Measurements from ENCODE around the gene UGT1A1.
"Not testable (repeated sequence)": the region's sequence is repeated elsewhere in the genome, so short reads cannot be mapped to it uniquely, and the experiment has no call there.

Gene UGT1A1

GRCh38 chr2:233760043-233760442, at the start of gene UGT1A1:
Gene UGT1A1 (plus strand): TSS chr2:233760270. CDS start chr2:233760288, 18 bp downstream.
- FAIRE-seq = no peak
- no peak for DNase-seq (ENCODE audit: insufficient read length, low spot score)
- TF ChIP-seq POLR2A (IDR thresholded peaks at IDR 0.05; ENCODE audit: low read depth, low read length) = no peak

DNA sequence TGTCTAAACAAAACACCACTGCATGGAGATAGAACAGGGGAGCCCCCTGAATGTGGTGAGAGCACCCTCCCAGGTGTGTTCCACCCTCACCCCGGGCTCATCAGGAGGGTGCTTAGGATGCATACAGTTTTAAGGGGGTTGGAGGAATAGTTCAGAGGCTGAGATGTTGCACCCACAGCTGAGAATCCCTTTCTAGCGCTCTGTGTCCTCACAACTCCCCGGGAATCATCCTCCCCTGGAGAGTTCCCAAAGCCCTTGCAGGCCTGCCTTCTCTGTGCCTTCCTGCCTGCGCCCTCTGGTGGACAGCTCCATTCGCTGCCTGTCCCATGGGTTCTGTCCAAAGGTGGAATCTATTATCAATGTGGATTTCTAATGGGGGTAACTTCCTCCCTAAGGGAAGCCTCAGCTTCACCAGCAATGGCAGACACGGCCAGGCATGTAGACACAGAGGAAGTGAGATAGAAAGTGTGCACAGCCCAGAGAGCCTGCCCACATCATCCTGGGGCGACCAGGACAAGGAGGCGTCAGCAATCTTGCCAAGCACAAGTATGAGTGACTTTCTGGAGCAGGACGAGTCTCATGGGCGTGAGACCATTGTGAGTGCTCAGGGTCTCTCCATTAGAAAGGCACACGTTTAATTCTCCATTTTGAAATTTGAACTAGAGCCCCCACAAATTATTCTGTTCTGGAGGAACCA, 48.6 kb upstream of the UGT1A1 start:
- peak; percentile 55 for DNase-seq (ENCODE audit: insufficient read length, low spot score)
- FAIRE-seq = no peak
- TF ChIP-seq POLR2A (IDR thresholded peaks at IDR 0.05; ENCODE audit: low read depth, low read length) = no peak

DNA sequence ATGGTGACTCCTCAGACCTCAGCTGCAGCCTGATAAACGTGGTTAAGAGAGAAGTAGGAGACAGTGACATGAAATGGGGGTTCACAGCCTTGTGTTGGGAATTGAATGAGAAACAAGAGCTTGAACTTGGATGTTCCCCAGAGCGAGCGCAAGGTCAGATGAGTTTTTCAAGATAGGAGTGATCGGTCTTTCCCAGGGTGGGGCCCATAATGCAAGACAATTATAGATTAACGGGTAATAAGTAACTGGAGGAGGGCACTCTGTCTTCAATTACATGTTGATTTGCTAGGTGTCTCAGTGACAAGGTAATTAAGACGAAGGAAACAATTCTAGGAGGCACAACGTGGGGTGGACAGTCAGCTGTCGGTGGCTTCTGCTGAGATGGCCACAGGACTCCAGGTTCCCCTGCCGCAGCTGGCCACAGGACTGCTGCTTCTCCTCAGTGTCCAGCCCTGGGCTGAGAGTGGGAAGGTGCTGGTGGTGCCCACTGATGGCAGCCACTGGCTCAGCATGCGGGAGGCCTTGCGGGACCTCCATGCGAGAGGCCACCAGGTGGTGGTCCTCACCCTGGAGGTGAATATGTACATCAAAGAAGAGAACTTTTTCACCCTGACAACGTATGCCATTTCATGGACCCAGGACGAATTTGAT, 47.3 kb upstream of the UGT1A1 start, which contains the start of gene UGT1A5:
Gene UGT1A5, plus strand, starts transcription at position 297 of the 651 bp plus-strand sequence. Its CDS starts 85 bp downstream, at position 382.
- no peak for TF ChIP-seq POLR2A (IDR thresholded peaks at IDR 0.05; ENCODE audit: low read depth, low read length)
- DNase-seq (ENCODE audit: insufficient read length, low spot score) (no peak), FAIRE-seq (no peak)

DNA sequence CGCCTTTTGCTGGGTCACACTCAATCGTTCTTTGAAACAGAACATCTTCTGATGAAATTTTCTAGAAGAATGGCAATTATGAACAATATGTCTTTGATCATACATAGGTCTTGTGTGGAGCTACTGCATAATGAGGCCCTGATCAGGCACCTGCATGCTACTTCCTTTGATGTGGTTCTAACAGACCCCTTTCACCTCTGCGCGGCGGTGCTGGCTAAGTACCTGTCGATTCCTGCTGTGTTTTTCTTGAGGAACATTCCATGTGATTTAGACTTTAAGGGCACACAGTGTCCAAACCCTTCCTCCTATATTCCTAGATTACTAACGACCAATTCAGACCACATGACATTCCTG, 46.8 kb upstream of the UGT1A1 start:
- DNase-seq (ENCODE audit: insufficient read length, low spot score) (no peak), FAIRE-seq (no peak)
- no peak for TF ChIP-seq POLR2A (IDR thresholded peaks at IDR 0.05; ENCODE audit: low read depth, low read length)

GRCh38 chr2:233714121-233714520, 45.9 kb upstream of the UGT1A1 start:
- TF ChIP-seq POLR2A (IDR thresholded peaks at IDR 0.05; ENCODE audit: low read depth, low read length) = no peak
- FAIRE-seq (no peak), DNase-seq (ENCODE audit: insufficient read length, low spot score) (no peak)

- FAIRE-seq = no peak
- no peak for DNase-seq (ENCODE audit: insufficient read length, low spot score)
- TF ChIP-seq POLR2A (IDR thresholded peaks at IDR 0.05; ENCODE audit: low read depth, low read length) = no peak
Measured at GRCh38 chr2:233718552-233718951, 41.5 kb upstream of the UGT1A1 start, which contains the start of gene UGT1A4. Gene UGT1A4 (plus strand): TSS chr2:233718736. CDS start chr2:233718821, 85 bp downstream.

GRCh38 chr2:233728723-233729301, 31.3 kb upstream of the UGT1A1 start, which contains the start of gene UGT1A3:
Gene UGT1A3 (plus strand): TSS chr2:233729042. CDS start chr2:233729127, 85 bp downstream.
- FAIRE-seq = no peak
- no peak for DNase-seq (ENCODE audit: insufficient read length, low spot score)
- no peak for TF ChIP-seq POLR2A (IDR thresholded peaks at IDR 0.05; ENCODE audit: low read depth, low read length)

GRCh38 chr2:233736868-233737653, 23.0 kb upstream of the UGT1A1 start:
- not testable (repeated sequence) for FAIRE-seq; DNase-seq (ENCODE audit: insufficient read length, low spot score)

DNA sequence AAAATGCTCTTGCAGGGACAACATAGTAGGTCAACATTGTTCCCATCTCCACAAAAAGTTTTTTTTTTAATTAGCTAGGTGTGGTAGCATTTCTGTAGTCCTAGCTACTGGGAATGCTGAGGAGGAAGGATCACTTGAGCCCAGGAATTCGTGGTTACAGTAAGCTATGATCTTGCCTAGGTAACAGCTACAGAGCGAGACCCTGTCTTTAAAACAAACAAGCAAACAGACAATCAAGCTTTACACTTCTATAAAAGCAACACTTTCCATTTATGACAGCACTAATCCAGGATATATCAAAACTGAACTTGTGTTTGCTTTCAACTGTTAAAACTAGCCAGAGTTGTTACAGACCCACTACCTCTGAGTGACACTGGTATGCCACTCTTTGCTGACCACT, 19.2 kb upstream of the UGT1A1 start:
- DNase-seq (ENCODE audit: insufficient read length, low spot score) (no peak), FAIRE-seq (no peak)
- TF ChIP-seq POLR2A (IDR thresholded peaks at IDR 0.05; ENCODE audit: low read depth, low read length) = no peak

GRCh38 chr2:233743464-233744259, 16.4 kb upstream of the UGT1A1 start:
- DNase-seq (ENCODE audit: insufficient read length, low spot score) (no peak), FAIRE-seq (no peak)
- TF ChIP-seq POLR2A (IDR thresholded peaks at IDR 0.05; ENCODE audit: low read depth, low read length) = no peak

DNA sequence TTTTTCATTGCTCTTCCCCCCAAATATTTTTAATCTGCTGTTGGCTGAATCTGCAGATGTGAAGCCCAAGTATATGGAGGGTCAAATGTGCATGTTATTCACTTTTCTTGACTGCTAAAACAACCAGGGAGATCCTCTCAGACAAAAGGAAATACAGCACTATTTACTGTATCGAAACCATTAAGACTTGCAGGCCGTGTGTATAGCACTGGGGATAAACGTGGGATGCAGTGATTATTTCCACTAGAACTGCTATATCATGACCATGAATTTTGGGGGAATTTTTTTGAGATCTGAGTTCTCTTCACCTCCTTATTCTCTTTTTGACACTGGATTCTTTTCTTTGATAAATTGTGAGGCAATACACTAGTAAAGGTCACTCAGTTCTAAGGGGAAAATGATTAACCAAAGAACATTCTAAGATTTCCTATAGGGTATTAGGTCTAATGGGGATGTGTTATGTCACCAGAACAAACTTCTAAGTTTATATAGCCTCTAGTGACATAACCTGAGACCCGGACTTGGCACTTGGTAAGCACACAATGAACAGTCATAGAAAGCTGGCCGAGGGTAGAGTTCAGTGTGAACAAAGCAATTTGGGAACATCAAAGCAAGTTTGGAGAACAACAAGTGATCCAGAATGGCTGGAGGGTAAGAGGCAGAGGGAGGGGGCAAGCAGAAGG, 14.9 kb upstream of the UGT1A1 start:
- FAIRE-seq (no peak), DNase-seq (ENCODE audit: insufficient read length, low spot score) (no peak)
- TF ChIP-seq POLR2A (IDR thresholded peaks at IDR 0.05; ENCODE audit: low read depth, low read length) = no peak

GRCh38 chr2:233745838-233746237, 14.2 kb upstream of the UGT1A1 start:
- DNase-seq (ENCODE audit: insufficient read length, low spot score); FAIRE-seq: not testable (repeated sequence)
